B cell (primary cell): ENCODE results near the gene RNF215. TPM values are rescaled to one million over a fixed set of nuclear protein-coding genes. Genes with fewer than 3 reads are reported as not detected.

Source experiments
- ATAC-seq: fragments of 200-7000 bp; cut with Tn5 transposase; one replicate; pipeline ENCODE4 v1.10.0; 2021; ENCODE audit warnings: low read depth, mild to moderate bottlenecking, moderate number of reproducible peaks, moderate library complexity
- CTCF ChIA-PET: fragments of 350-600 bp; sonication (Branson Sonifier 250); formaldehyde crosslinking; loops from one replicate; lab custom pipeline; 2021; ENCODE audit warnings: antibody characterized with exemption, inconsistent platforms; lab: Charles Lee
- POLR2A ChIA-PET: fragments of 350-600 bp; sonication (Branson Sonifier 250); formaldehyde crosslinking; loops from one replicate; lab custom pipeline; 2021; ENCODE audit warnings: antibody characterized with exemption; lab: Charles Lee
- DNase-seq: peaks from one replicate; pipeline ENCODE4 v3.0.0; 2013
- H2AFZ ChIP-seq: 2 replicates; pipeline ENCODE4 v1.6.1; 2012; ENCODE audit warnings: mild to moderate bottlenecking, low read depth, low read length; ENCODE audit not compliant: insufficient read depth, poor library complexity, severe bottlenecking
- H3K27ac ChIP-seq, 2 donors: 1 replicate in 1 of 2; 2 replicates in 1 of 2; pipeline ENCODE4 v1.5.1; 2012 to 2013; ENCODE audit warnings: low read length in 2 of 2, mild to moderate bottlenecking in 2 of 2, moderate library complexity in 1 of 2
- H3K27me3 ChIP-seq, 4 experiments: fragments of 200-600 bp in 1 of 4; sonication (generic) in 1 of 4; replicated peaks in 1 of 4; 1 replicate in 2 of 4; 2 replicates in 2 of 4; pipeline versions ENCODE4 v1.6.1 to v1.7.0; 2013 to 2016; ENCODE audit warnings: low read length in 3 of 4, mild to moderate bottlenecking in 2 of 4, mixed read lengths in 1 of 4, moderate library complexity in 1 of 4; ENCODE audit not compliant: insufficient read depth in 4 of 4, control insufficient read depth in 3 of 4; ENCODE audit errors: control extremely low read depth in 1 of 4
- H3K36me3 ChIP-seq, 2 experiments: replicated peaks in 1 of 2; 1 replicate in 1 of 2; 2 replicates in 1 of 2; pipeline versions ENCODE4 v1.6.1 to v1.7.1; 2013; ENCODE audit warnings: low read length in 1 of 2; ENCODE audit not compliant: insufficient read depth in 2 of 2, control insufficient read depth in 1 of 2; ENCODE audit errors: control extremely low read depth in 1 of 2, extremely low read depth in 1 of 2
- H3K4me1 ChIP-seq, 2 donors: fragments of 200-600 bp in 1 of 2; sonication (generic) in 1 of 2; 1 replicate in 1 of 2; 2 replicates in 1 of 2; pipeline versions ENCODE4 v1.5.1 to v1.6.1; 2013 to 2017; ENCODE audit warnings: low read length in 2 of 2; ENCODE audit not compliant: control insufficient read depth in 2 of 2, insufficient read depth in 2 of 2
- H3K4me2 ChIP-seq: replicated peaks from 2 replicates; pipeline ENCODE3; 2012; ENCODE audit warnings: mild to moderate bottlenecking, low read depth, low read length; ENCODE audit not compliant: poor library complexity, severe bottlenecking
- H3K4me3 ChIP-seq, 5 experiments: fragments of 200-600 bp in 1 of 5; sonication (generic) in 1 of 5; 1 replicate in 3 of 5; 2 replicates in 2 of 5; pipeline versions ENCODE4 v1.5.1 to v1.7.0; 2011 to 2016; ENCODE audit warnings: low read length in 4 of 5, mild to moderate bottlenecking in 4 of 5, low read depth in 2 of 5, control low read depth in 1 of 5, moderate library complexity in 1 of 5; ENCODE audit not compliant: insufficient read depth in 1 of 5; ENCODE audit errors: control extremely low read depth in 1 of 5, extremely low read depth in 1 of 5
- H3K79me2 ChIP-seq: fragments of 200-600 bp; sonication (generic); one replicate; pipeline ENCODE4 v1.6.0; 2016; ENCODE audit warnings: low read length; ENCODE audit not compliant: control insufficient read depth, insufficient read depth
- H3K9ac ChIP-seq: fragments of 200-600 bp; sonication (generic); 2 replicates; pipeline ENCODE4 v1.6.1; 2017; ENCODE audit warnings: mild to moderate bottlenecking, low read length, moderate library complexity
- H3K9me3 ChIP-seq, 3 donors: one replicate each; pipeline versions ENCODE4 v1.6.1 to v1.7.1; 2013; ENCODE audit warnings: low read length in 2 of 3; ENCODE audit not compliant: control insufficient read depth in 2 of 3, insufficient read depth in 1 of 3; ENCODE audit errors: control extremely low read depth in 1 of 3
- H4K20me1 ChIP-seq: 2 replicates; pipeline ENCODE4 v1.6.0; 2012; ENCODE audit warnings: mild to moderate bottlenecking, low read length; ENCODE audit not compliant: insufficient read depth, control insufficient read depth, poor library complexity, severe bottlenecking
- H3K27ac Mint-ChIP-seq: one replicate; pipeline ENCODE4 v1.8.0; 2021; ENCODE audit warnings: mixed read lengths
- H3K27me3 Mint-ChIP-seq: one replicate; pipeline ENCODE4 v1.8.0; 2021; ENCODE audit warnings: mixed read lengths
- H3K4me1 Mint-ChIP-seq: one replicate; pipeline ENCODE4 v1.8.0; 2021; ENCODE audit warnings: mixed read lengths
- H3K4me3 Mint-ChIP-seq: one replicate; pipeline ENCODE4 v1.8.0; 2021; ENCODE audit warnings: mixed read lengths
- H3K9me3 Mint-ChIP-seq: one replicate; pipeline ENCODE4 v1.8.0; 2022; ENCODE audit warnings: mixed read lengths; ENCODE audit not compliant: insufficient read depth
- EZH2 ChIP-seq: IDR thresholded peaks from 2 replicates; pipeline ENCODE4 v1.6.1; 2012; ENCODE audit warnings: borderline replicate concordance, low read depth, mild to moderate bottlenecking, moderate library complexity, low read length; ENCODE audit not compliant: insufficient read depth, poor library complexity, severe bottlenecking
- WGBS: methylation state at CpG from one replicate; pipeline ENCODE4 v1.1.5; 2013; ENCODE audit warnings: missing lambda C conversion rate; ENCODE audit not compliant: insufficient coverage; 5-methylcytosine and 5-hydroxymethylcytosine counted together
- intact Hi-C: fragments of 100-400 bp; cut with micrococcal nuclease; formaldehyde crosslinking; loops from one replicate; pipeline ENCODE4 v1.10.0; 2022
- polyA plus RNA-seq: library from polyadenylated mRNA; depleted of rRNA; stranded (reverse); fragments of >200 nt; gene quantifications from 2 replicates; pipeline ENCODE4 v1.2.3, GENCODE V29; 2012
- total RNA-seq, 2 donors: library from RNA; stranded (reverse); fragments of 120-200 nt in 1 of 2; gene quantifications; 1 replicate in 1 of 2; 2 replicates in 1 of 2; pipeline versions ENCODE4 v1.2.3 to v1.2.4, GENCODE V29; 2013 to 2022
- TF ChIP-seq, protein P1 (sequence below): fragments of 200-600 bp; IDR thresholded peaks from one replicate; pipeline ENCODE4 v1.8.0; 2022; ENCODE audit warnings: antibody characterized with exemption, mild to moderate bottlenecking

Gene RNF215
- total and polyA plus RNA-seq, 2 donors (not counting 1 experiment from before 2014, with no cell fraction given) = 8.8 to 18.6 TPM

- 90% methylated on average over 4 of the region's 4 CpGs for WGBS
- no peak overlapping the region for H3K27ac ChIP-seq
- intact Hi-C loops = no loop called here
- H3K36me3 ChIP-seq = no peaks in the 10 kb centered on the region
- CTCF ChIA-PET = no interaction called here
- TF ChIP-seq, protein P1, sequence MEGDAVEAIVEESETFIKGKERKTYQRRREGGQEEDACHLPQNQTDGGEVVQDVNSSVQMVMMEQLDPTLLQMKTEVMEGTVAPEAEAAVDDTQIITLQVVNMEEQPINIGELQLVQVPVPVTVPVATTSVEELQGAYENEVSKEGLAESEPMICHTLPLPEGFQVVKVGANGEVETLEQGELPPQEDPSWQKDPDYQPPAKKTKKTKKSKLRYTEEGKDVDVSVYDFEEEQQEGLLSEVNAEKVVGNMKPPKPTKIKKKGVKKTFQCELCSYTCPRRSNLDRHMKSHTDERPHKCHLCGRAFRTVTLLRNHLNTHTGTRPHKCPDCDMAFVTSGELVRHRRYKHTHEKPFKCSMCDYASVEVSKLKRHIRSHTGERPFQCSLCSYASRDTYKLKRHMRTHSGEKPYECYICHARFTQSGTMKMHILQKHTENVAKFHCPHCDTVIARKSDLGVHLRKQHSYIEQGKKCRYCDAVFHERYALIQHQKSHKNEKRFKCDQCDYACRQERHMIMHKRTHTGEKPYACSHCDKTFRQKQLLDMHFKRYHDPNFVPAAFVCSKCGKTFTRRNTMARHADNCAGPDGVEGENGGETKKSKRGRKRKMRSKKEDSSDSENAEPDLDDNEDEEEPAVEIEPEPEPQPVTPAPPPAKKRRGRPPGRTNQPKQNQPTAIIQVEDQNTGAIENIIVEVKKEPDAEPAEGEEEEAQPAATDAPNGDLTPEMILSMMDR = no peak
- no peak for TF ChIP-seq EZH2
- H3K4me1 Mint-ChIP-seq = peaks cover 18% of the 10 kb centered on the region
- peaks cover 10% of the 10 kb centered on the region for H3K9me3 Mint-ChIP-seq
- no peaks in the 10 kb centered on the region for H4K20me1 ChIP-seq
- no peaks in the 10 kb centered on the region for H3K27me3 Mint-ChIP-seq
- H2AFZ ChIP-seq = no peak overlapping the region
- peaks cover 0 to 31% (median 16%) of the 10 kb centered on the region in 3 donors for H3K9me3 ChIP-seq
- no peak for ATAC-seq
- H3K4me3 Mint-ChIP-seq = no peak overlapping the region
- no peaks in the 10 kb centered on the region for H3K27me3 ChIP-seq
- DNase-seq = no peak
- no peak overlapping the region for H3K9ac ChIP-seq
- POLR2A ChIA-PET = no interaction called here
- no peak overlapping the region for H3K4me3 ChIP-seq
- H3K27ac Mint-ChIP-seq = no peak overlapping the region
- peaks cover 8 to 16% of the 10 kb centered on the region in 2 donors for H3K4me1 ChIP-seq
- H3K4me2 ChIP-seq = no peak overlapping the region
- H3K79me2 ChIP-seq = no peaks in the 10 kb centered on the region
Observed at GRCh38 chr22:30432096-30432495, 44.9 kb upstream of the RNF215 start.

GRCh38 chr22:30430933-30431332 lies 43.7 kb upstream of the RNF215 start:
- no peaks in the 10 kb centered on the region for H4K20me1 ChIP-seq
- ChIA-PET POLR2A (no interaction called here), CTCF (no interaction called here)
- no peaks in the 10 kb centered on the region for H3K79me2 ChIP-seq
- no peak overlapping the region for H3K27ac ChIP-seq
- no peak overlapping the region for H3K4me3 ChIP-seq
- Mint-ChIP-seq H3K4me3 (no peak overlapping the region), H3K4me1 (peaks cover 26% of the 10 kb centered on the region), H3K9me3 (peaks cover 7% of the 10 kb centered on the region), H3K27ac (no peak overlapping the region), H3K27me3 (no peaks in the 10 kb centered on the region)
- H3K4me1 ChIP-seq = peaks cover 13 to 23% of the 10 kb centered on the region in 2 donors
- no peak for TF ChIP-seq EZH2
- TF ChIP-seq, protein P1 = no peak
- peaks cover 0 to 28% (median 11%) of the 10 kb centered on the region in 3 donors for H3K9me3 ChIP-seq
- H3K36me3 ChIP-seq = no peaks in the 10 kb centered on the region
- 94% methylated on average over 2 of the region's 4 CpGs for WGBS
- H3K27me3 ChIP-seq = no peaks in the 10 kb centered on the region
- H3K9ac ChIP-seq = no peak overlapping the region
- intact Hi-C loops = no loop called here
- no peak overlapping the region for H3K4me2 ChIP-seq
- no peak for ATAC-seq
- no peak for DNase-seq
- no peak overlapping the region for H2AFZ ChIP-seq
